ENCODE results near the gene R3HDM2. TPM values are rescaled to one million over a fixed set of nuclear protein-coding genes. Genes with fewer than 3 reads are reported as not detected.
A peak's percentile ranks its signal among the peaks of the same experiment; 100 is the strongest.
"Not testable (repeated sequence)": the region's sequence is repeated elsewhere in the genome, so short reads cannot be mapped to it uniquely, and the experiment has no call there.

R3HDM2 gene
- total RNA-seq, 3 donors from 2014 or later: 21.9 to 25.2 (median 22.3) TPM

GRCh38 chr12:57433370-57433769 is 2.5 kb upstream of the R3HDM2 start:
- ATAC-seq: no peak
- no peaks in the 10 kb centered on the region for H3K27me3 Mint-ChIP-seq (ENCODE audit: low read depth)
- H3K36me3 Mint-ChIP-seq (ENCODE audit: insufficient read depth): no peaks in the 10 kb centered on the region
- DNase-seq: no peak
- H3K4me1 Mint-ChIP-seq (ENCODE audit: low read depth): peaks cover 26% of the 10 kb centered on the region
- H3K9me3 Mint-ChIP-seq: no peaks in the 10 kb centered on the region
- no peak overlapping the region for H3K4me3 Mint-ChIP-seq

GRCh38 chr12:57431654-57432188 is 878 bp upstream of the R3HDM2 start:
- Mint-ChIP-seq H3K27me3 (ENCODE audit: low read depth) (no peaks in the 10 kb centered on the region), H3K4me1 (ENCODE audit: low read depth) (peaks cover 35% of the 10 kb centered on the region), H3K4me3 (peak overlapping the region; percentile 90), H3K36me3 (ENCODE audit: insufficient read depth) (no peaks in the 10 kb centered on the region), H3K9me3 (no peaks in the 10 kb centered on the region)
- no peak for DNase-seq
- ATAC-seq: no peak

- ATAC-seq (peak; percentile 64 to 69), DNase-seq (peak; percentile 32)
- peak overlapping the region; percentile 99 for H3K4me3 Mint-ChIP-seq
- no peaks in the 10 kb centered on the region for H3K27me3 Mint-ChIP-seq (ENCODE audit: low read depth)
- no peaks in the 10 kb centered on the region for H3K9me3 Mint-ChIP-seq
- H3K36me3 Mint-ChIP-seq (ENCODE audit: insufficient read depth): no peaks in the 10 kb centered on the region
- peaks cover 38% of the 10 kb centered on the region for H3K4me1 Mint-ChIP-seq (ENCODE audit: low read depth)
Measured at GRCh38 chr12:57430112-57430930, 522 bp downstream of the R3HDM2 start.

GRCh38 chr12:57429473-57430111 is 1.3 kb downstream of the R3HDM2 start:
- DNase-seq: no peak
- ATAC-seq: no peak
- Mint-ChIP-seq H3K4me3 (peak overlapping the region; percentile 99), H3K36me3 (ENCODE audit: insufficient read depth) (no peaks in the 10 kb centered on the region), H3K27me3 (ENCODE audit: low read depth) (no peaks in the 10 kb centered on the region), H3K4me1 (ENCODE audit: low read depth) (peaks cover 35% of the 10 kb centered on the region), H3K9me3 (no peaks in the 10 kb centered on the region)

- ATAC-seq: no peak
- H3K36me3 Mint-ChIP-seq (ENCODE audit: insufficient read depth): peaks cover 3% of the 10 kb centered on the region
- no peaks in the 10 kb centered on the region for H3K9me3 Mint-ChIP-seq
- peak overlapping the region; percentile 99 for H3K4me3 Mint-ChIP-seq
- H3K4me1 Mint-ChIP-seq (ENCODE audit: low read depth): peaks cover 37% of the 10 kb centered on the region
- no peak for DNase-seq
- no peaks in the 10 kb centered on the region for H3K27me3 Mint-ChIP-seq (ENCODE audit: low read depth)
Measured at GRCh38 chr12:57428965-57429364, 1.9 kb downstream of the R3HDM2 start.

GRCh38 chr12:57426948-57427347 is 3.9 kb downstream of the R3HDM2 start:
- peaks cover 39% of the 10 kb centered on the region for H3K4me1 Mint-ChIP-seq (ENCODE audit: low read depth)
- DNase-seq; H3K36me3 Mint-ChIP-seq (ENCODE audit: insufficient read depth); ATAC-seq; H3K27me3 Mint-ChIP-seq (ENCODE audit: low read depth); H3K9me3 Mint-ChIP-seq; H3K4me3 Mint-ChIP-seq: not testable (repeated sequence)

GRCh38 chr12:57420482-57420881 is 10.4 kb downstream of the R3HDM2 start:
- DNase-seq: no peak
- no peaks in the 10 kb centered on the region for H3K9me3 Mint-ChIP-seq
- H3K27me3 Mint-ChIP-seq (ENCODE audit: low read depth): no peaks in the 10 kb centered on the region
- H3K36me3 Mint-ChIP-seq (ENCODE audit: insufficient read depth): peaks cover 19% of the 10 kb centered on the region
- H3K4me1 Mint-ChIP-seq (ENCODE audit: low read depth): peaks cover 36% of the 10 kb centered on the region
- H3K4me3 Mint-ChIP-seq: no peak overlapping the region
- ATAC-seq: no peak

- no peak overlapping the region for H3K4me3 Mint-ChIP-seq
- H3K36me3 Mint-ChIP-seq (ENCODE audit: insufficient read depth): peaks cover 18% of the 10 kb centered on the region
- H3K9me3 Mint-ChIP-seq: no peaks in the 10 kb centered on the region
- H3K4me1 Mint-ChIP-seq (ENCODE audit: low read depth): peaks cover 40% of the 10 kb centered on the region
- DNase-seq: no peak
- no peaks in the 10 kb centered on the region for H3K27me3 Mint-ChIP-seq (ENCODE audit: low read depth)
- ATAC-seq: no peak
Measured at GRCh38 chr12:57419495-57419894, 11.3 kb downstream of the R3HDM2 start.

- peaks cover 39% of the 10 kb centered on the region for H3K4me1 Mint-ChIP-seq (ENCODE audit: low read depth)
- no peak for DNase-seq
- ATAC-seq: no peak
- H3K27me3 Mint-ChIP-seq (ENCODE audit: low read depth): no peaks in the 10 kb centered on the region
- no peaks in the 10 kb centered on the region for H3K9me3 Mint-ChIP-seq
- no peak overlapping the region for H3K4me3 Mint-ChIP-seq
- H3K36me3 Mint-ChIP-seq (ENCODE audit: insufficient read depth): peaks cover 16% of the 10 kb centered on the region
Measured at GRCh38 chr12:57418255-57418654, 12.6 kb downstream of the R3HDM2 start.

GRCh38 chr12:57416039-57416996 is 14.5 kb downstream of the R3HDM2 start:
- H3K4me1 Mint-ChIP-seq (ENCODE audit: low read depth): peaks cover 43% of the 10 kb centered on the region
- no peak overlapping the region for H3K4me3 Mint-ChIP-seq
- H3K36me3 Mint-ChIP-seq (ENCODE audit: insufficient read depth): peaks cover 18% of the 10 kb centered on the region
- DNase-seq (no peak), ATAC-seq (no peak)
- no peaks in the 10 kb centered on the region for H3K27me3 Mint-ChIP-seq (ENCODE audit: low read depth)
- H3K9me3 Mint-ChIP-seq: no peaks in the 10 kb centered on the region

- peaks cover 43% of the 10 kb centered on the region for H3K4me1 Mint-ChIP-seq (ENCODE audit: low read depth)
- peaks cover 11% of the 10 kb centered on the region for H3K36me3 Mint-ChIP-seq (ENCODE audit: insufficient read depth)
- ATAC-seq (no peak), DNase-seq (no peak)
- H3K4me3 Mint-ChIP-seq: no peak overlapping the region
- no peaks in the 10 kb centered on the region for H3K9me3 Mint-ChIP-seq
- no peaks in the 10 kb centered on the region for H3K27me3 Mint-ChIP-seq (ENCODE audit: low read depth)
Measured at GRCh38 chr12:57415088-57415487, 15.8 kb downstream of the R3HDM2 start.

- DNase-seq; H3K27me3 Mint-ChIP-seq (ENCODE audit: low read depth); H3K4me3 Mint-ChIP-seq; ATAC-seq; H3K9me3 Mint-ChIP-seq: not testable (repeated sequence)
- Mint-ChIP-seq H3K4me1 (ENCODE audit: low read depth) (peaks cover 42% of the 10 kb centered on the region), H3K36me3 (ENCODE audit: insufficient read depth) (peaks cover 11% of the 10 kb centered on the region)
Measured at GRCh38 chr12:57414160-57414559, 16.7 kb downstream of the R3HDM2 start.

- H3K4me3 Mint-ChIP-seq: no peak overlapping the region
- H3K27me3 Mint-ChIP-seq (ENCODE audit: low read depth): no peaks in the 10 kb centered on the region
- no peaks in the 10 kb centered on the region for H3K9me3 Mint-ChIP-seq
- no peak for ATAC-seq
- no peak for DNase-seq
- H3K36me3 Mint-ChIP-seq (ENCODE audit: insufficient read depth): peaks cover 4% of the 10 kb centered on the region
- peaks cover 29% of the 10 kb centered on the region for H3K4me1 Mint-ChIP-seq (ENCODE audit: low read depth)
Measured at GRCh38 chr12:57410534-57410933, 20.3 kb downstream of the R3HDM2 start.

Measured in activated T-cell treated with anti-CD3 and anti-CD28 coated beads, Interleukin-2, amount 50 U/mL, for 4 hours (primary cell).